Uterus (tissue), 4 donors: Measurements from ENCODE around the gene SLC23A2. TPM values are rescaled to one million over a fixed set of nuclear protein-coding genes. Genes with fewer than 3 reads are reported as not detected.
"Not testable (repeated sequence)": the region's sequence is repeated elsewhere in the genome, so short reads cannot be mapped to it uniquely, and the experiment has no call there.

Experiments used
- DNase-seq, 2 donors: peaks; one replicate each; pipeline ENCODE4 v3.0.0-alpha.2; 2019 to 2020
- H3K27ac ChIP-seq, 2 donors: fragments of 200-600 bp; sonication (generic); 1 replicate in 1 of 2; 2 replicates in 1 of 2; pipeline ENCODE4 v1.5.1; 2016 to 2018
- H3K27me3 ChIP-seq, 2 donors: fragments of 200-600 bp; sonication (generic); one replicate each; pipeline ENCODE4 v1.5.1; 2018 to 2019; ENCODE audit warnings: control low read depth in 1 of 2
- H3K36me3 ChIP-seq, 2 donors: fragments of 200-600 bp; sonication (generic); one replicate each; pipeline ENCODE4 v1.5.1; 2019; ENCODE audit warnings: control low read depth in 1 of 2
- H3K4me1 ChIP-seq, 2 donors: fragments of 200-600 bp; sonication (generic); one replicate each; pipeline ENCODE4 v1.5.1; 2018 to 2019; ENCODE audit warnings: control low read depth in 1 of 2
- H3K4me3 ChIP-seq, 2 donors: fragments of 200-600 bp; sonication (generic); 1 replicate in 1 of 2; 2 replicates in 1 of 2; pipeline ENCODE4 v1.5.1; 2018 to 2019; ENCODE audit warnings: mild to moderate bottlenecking in 1 of 2
- H3K9me3 ChIP-seq, 2 donors: fragments of 200-600 bp; sonication (generic); one replicate each; pipeline ENCODE4 v1.5.1; 2019; ENCODE audit warnings: control low read depth in 1 of 2
- POLR2A ChIP-seq, 2 donors: fragments of 450-650 bp; IDR thresholded peaks; one replicate each; pipeline ENCODE4 v1.6.1; 2016; ENCODE audit warnings: antibody characterized with exemption in 2 of 2, mild to moderate bottlenecking in 1 of 2, moderate library complexity in 1 of 2
- intact Hi-C: fragments of 100-400 bp; cut with DNase I; formaldehyde crosslinking; loops from one replicate; pipeline ENCODE4 v1.15.1; 2023; ENCODE audit warnings: low total_unique reads
- total RNA-seq, 4 donors: library from RNA; depleted of rRNA in 3 of 4; stranded (reverse); fragments of >200 nt in 3 of 4; gene quantifications; one replicate each; pipeline versions ENCODE4 v1.1.0 to v1.2.4, GENCODE V29; 2014 to 2023
- TF ChIP-seq, protein P1 (sequence below), 4 experiments: fragments of 200-600 bp in 2 of 4; fragments of 450-650 bp in 2 of 4; sonication (generic) in 2 of 4; IDR thresholded peaks; one replicate each; pipeline ENCODE4 v1.5.1; 2016 to 2019; ENCODE audit warnings: antibody characterized with exemption in 4 of 4, mild to moderate bottlenecking in 2 of 4, moderate library complexity in 1 of 4
- donor health status: DM: yes; HTN: yes; CAD: no.

Gene SLC23A2
- total RNA-seq, 4 donors from 2014 or later, result 6.2 to 41.4 (median 26.6) TPM

DNA sequence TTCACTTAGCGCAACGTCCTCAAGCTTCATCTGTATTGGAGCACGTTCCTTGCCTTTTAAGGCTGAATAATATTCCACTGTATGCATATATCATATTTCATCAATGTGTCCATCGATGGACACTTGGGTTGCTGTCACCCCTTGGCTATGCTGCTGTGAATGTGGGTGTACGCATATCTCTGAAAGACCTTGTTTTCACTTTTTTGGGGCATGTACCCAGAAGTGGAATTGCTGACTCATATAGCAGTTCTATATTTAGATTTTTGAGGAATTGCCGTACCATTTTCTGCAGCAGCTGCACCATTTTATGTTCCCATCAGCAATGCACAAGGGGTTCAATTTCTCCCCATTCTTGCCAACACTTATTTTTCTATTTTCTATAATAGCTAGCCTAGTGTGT lies 22.8 kb upstream of the SLC23A2 start:
- intact Hi-C loops, result no loop called here
- H3K27me3 ChIP-seq, result no peaks in the 10 kb centered on the region

DNA sequence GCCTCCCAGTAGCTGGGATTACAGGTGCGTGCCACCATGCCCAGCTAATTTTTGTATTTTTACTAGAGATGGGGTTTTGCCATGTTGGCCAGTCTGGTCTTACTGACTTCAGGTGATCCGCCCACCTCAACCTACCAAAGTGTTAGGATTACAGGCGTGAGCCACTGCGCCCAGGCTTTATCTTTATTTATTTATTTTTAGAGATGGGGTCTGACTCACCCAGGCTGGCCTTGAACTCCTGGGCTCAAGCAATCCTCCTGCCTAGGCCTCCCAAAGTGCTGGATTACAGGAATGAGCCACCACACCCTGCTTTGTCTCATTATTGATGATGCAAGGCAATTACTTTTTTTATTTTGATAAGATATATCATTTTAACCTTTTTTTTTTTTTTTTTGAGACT lies 21.9 kb upstream of the SLC23A2 start:
- H3K27me3 ChIP-seq, intact Hi-C loops, H3K36me3 ChIP-seq, H3K4me1 ChIP-seq, H3K27ac ChIP-seq, H3K4me3 ChIP-seq, H3K9me3 ChIP-seq, DNase-seq: not testable (repeated sequence)

More for the DNA sequence above, 22.8 kb upstream of the SLC23A2 start:
- Histone ChIP-seq H3K4me3 (no peak overlapping the region), H3K9me3 (no peaks in the 10 kb centered on the region), H3K36me3 (no peaks in the 10 kb centered on the region), H3K4me1 (no peaks in the 10 kb centered on the region), H3K27ac (no peak overlapping the region)
- no peak for DNase-seq
- no peak for TF ChIP-seq POLR2A (IDR thresholded peaks at IDR 0.05)
- TF ChIP-seq, protein P1, sequence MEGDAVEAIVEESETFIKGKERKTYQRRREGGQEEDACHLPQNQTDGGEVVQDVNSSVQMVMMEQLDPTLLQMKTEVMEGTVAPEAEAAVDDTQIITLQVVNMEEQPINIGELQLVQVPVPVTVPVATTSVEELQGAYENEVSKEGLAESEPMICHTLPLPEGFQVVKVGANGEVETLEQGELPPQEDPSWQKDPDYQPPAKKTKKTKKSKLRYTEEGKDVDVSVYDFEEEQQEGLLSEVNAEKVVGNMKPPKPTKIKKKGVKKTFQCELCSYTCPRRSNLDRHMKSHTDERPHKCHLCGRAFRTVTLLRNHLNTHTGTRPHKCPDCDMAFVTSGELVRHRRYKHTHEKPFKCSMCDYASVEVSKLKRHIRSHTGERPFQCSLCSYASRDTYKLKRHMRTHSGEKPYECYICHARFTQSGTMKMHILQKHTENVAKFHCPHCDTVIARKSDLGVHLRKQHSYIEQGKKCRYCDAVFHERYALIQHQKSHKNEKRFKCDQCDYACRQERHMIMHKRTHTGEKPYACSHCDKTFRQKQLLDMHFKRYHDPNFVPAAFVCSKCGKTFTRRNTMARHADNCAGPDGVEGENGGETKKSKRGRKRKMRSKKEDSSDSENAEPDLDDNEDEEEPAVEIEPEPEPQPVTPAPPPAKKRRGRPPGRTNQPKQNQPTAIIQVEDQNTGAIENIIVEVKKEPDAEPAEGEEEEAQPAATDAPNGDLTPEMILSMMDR (IDR thresholded peaks at IDR 0.05), result no peak

DNA sequence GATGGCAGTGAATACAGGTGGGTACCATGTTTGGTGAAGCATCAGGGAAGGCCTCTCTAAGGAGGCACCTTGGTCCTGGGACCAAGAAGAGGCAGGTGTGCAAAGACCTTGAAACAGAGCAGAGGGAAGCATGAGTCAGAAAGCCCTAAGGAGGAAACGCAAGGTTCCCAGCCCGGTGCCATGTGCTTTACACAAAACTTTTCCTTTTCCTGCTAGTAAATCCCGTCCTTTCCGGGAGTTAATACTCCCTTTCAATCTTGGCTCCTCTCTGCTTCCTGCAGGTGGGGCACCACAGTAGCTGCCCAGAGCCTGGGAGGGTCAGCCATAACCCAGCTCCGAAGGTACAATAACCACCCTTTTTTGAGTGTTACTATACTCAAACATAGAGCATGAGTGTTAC lies 19.4 kb upstream of the SLC23A2 start:
- Histone ChIP-seq H3K9me3 (no peaks in the 10 kb centered on the region), H3K36me3 (no peaks in the 10 kb centered on the region), H3K27me3 (no peaks in the 10 kb centered on the region), H3K27ac (no peak overlapping the region), H3K4me1 (no peaks in the 10 kb centered on the region), H3K4me3 (no peak overlapping the region)
- DNase-seq, result no peak
- no peak for TF ChIP-seq POLR2A (IDR thresholded peaks at IDR 0.05)
- TF ChIP-seq, protein P1 (IDR thresholded peaks at IDR 0.05), result no peak
- intact Hi-C loops, result no loop called here

DNA sequence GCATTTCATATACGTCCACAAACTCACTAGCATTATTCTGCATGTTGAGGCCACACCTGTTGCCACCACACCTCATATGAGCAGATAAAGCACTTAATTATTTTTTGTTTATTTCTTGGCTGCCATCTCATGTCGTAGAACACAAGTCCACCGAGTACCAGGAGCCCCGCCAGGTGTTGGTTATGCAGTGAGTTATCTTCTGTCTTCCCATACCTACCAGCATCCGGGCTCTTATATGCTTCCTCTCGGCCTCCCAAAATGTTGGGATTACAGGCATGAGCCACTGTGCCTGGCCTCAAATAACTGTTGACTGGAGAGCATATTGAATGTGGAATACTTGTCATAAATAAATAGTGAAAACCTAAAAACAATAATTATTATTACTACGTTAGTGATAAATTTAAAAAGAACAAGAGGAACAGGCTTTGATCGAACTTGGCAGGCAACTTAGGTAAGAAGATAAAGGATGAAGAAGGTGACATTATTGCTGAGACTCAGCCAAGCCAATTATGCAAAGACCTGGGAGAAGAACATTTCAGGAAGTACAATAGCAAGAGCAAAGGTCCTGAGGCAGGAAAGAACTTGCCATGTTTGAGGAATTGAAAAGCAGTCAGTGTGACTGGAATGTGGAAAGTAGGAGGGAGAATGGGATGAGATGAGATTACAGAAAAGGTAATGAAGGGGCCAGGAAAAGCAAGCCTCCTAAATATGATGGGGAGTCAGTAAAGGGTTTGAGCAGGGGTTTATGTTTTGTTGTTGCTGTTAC lies 12.6 kb upstream of the SLC23A2 start:
- no peak for DNase-seq
- H3K4me3 ChIP-seq, result no peak overlapping the region

DNA sequence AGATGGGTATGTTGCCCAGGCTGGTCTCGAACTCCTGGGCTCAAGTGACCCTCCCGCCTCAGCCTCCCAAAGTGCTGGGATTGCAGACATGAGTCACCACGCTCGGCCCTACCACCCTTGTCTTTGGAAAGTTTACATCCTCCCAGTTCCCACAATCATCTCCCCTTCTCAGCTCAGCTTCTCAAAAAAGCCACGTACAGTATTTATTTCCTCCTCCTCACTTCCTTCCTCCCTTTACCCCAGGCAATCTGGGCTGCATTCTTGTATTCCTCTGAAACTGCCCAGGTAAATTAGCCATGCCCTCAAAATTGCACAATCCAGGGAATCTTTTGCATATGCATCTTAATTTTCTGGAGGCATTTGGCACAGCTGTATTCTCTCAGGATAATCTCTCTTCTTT lies 7.4 kb upstream of the SLC23A2 start:
- Histone ChIP-seq H3K4me3 (no peak overlapping the region), H3K4me1 (no peaks in the 10 kb centered on the region), H3K27me3 (no peaks in the 10 kb centered on the region), H3K27ac (no peak overlapping the region), H3K36me3 (no peaks in the 10 kb centered on the region), H3K9me3 (no peaks in the 10 kb centered on the region)
- no peak for DNase-seq
- intact Hi-C loops, result no loop called here
- TF ChIP-seq, protein P1 (IDR thresholded peaks at IDR 0.05), result no peak
- TF ChIP-seq POLR2A (IDR thresholded peaks at IDR 0.05), result no peak

More for the DNA sequence above, 12.6 kb upstream of the SLC23A2 start:
- TF ChIP-seq, protein P1 (IDR thresholded peaks at IDR 0.05), result no peak
- TF ChIP-seq POLR2A (IDR thresholded peaks at IDR 0.05), result no peak
- Histone ChIP-seq H3K9me3 (no peaks in the 10 kb centered on the region), H3K27me3 (no peaks in the 10 kb centered on the region), H3K27ac (no peak overlapping the region), H3K4me1 (no peaks in the 10 kb centered on the region), H3K36me3 (no peaks in the 10 kb centered on the region)
- intact Hi-C loops, result no loop called here
